ENCODE data around the gene SELENOH.
"Not testable (repeated sequence)": the region's sequence is repeated elsewhere in the genome, so short reads cannot be mapped to it uniquely, and the experiment has no call there.

SELENOH gene

GRCh38 chr11:57741132-57742086 lies at the start of gene SELENOH:
TSS of gene SELENOH (plus strand) at chr11:57741491. CDS start at chr11:57741596, 105 bp downstream.
- DNase-seq (ENCODE audit: low read depth in 2 of 2), result peak; percentile 96 to 98

- no peak for DNase-seq (ENCODE audit: low read depth in 2 of 2)
These were observed 42.4 kb upstream of the SELENOH start for GRCh38 chr11:57698843-57699365.

- no peak for DNase-seq (ENCODE audit: low read depth in 2 of 2)
These were observed 41.5 kb upstream of the SELENOH start for GRCh38 chr11:57699813-57700212.

- no peak for DNase-seq (ENCODE audit: low read depth in 2 of 2)
These were observed 40.9 kb upstream of the SELENOH start for GRCh38 chr11:57700425-57700824.

- DNase-seq (ENCODE audit: low read depth in 2 of 2), result no peak
These were observed 38.0 kb upstream of the SELENOH start for GRCh38 chr11:57703341-57703740.

GRCh38 chr11:57704932-57705331 lies 36.4 kb upstream of the SELENOH start:
- DNase-seq (ENCODE audit: low read depth in 2 of 2), result no peak

GRCh38 chr11:57705432-57705831 lies 35.9 kb upstream of the SELENOH start:
- not testable (repeated sequence) for DNase-seq (ENCODE audit: low read depth in 2 of 2)

GRCh38 chr11:57709802-57710367 lies 31.4 kb upstream of the SELENOH start:
- DNase-seq (ENCODE audit: low read depth in 2 of 2), result no peak

GRCh38 chr11:57711414-57712255 lies 29.7 kb upstream of the SELENOH start, which contains the start of gene MED19:
TSS of gene MED19 (minus strand) at chr11:57712215. CDS start at chr11:57712179, 36 bp downstream.
- peak; percentile 66 for DNase-seq (ENCODE audit: low read depth in 2 of 2)

GRCh38 chr11:57712256-57713150 lies 28.8 kb upstream of the SELENOH start, which contains the start of gene TMX2:
TSS of gene TMX2 (plus strand) at chr11:57712593. CDS start at chr11:57712619, 26 bp downstream.
- peak; percentile 79 to 88 for DNase-seq (ENCODE audit: low read depth in 2 of 2)

- DNase-seq (ENCODE audit: low read depth in 2 of 2), result no peak
These were observed 27.5 kb upstream of the SELENOH start for GRCh38 chr11:57713835-57714234.

GRCh38 chr11:57716726-57717125 lies 24.6 kb upstream of the SELENOH start:
- DNase-seq (ENCODE audit: low read depth in 2 of 2), result not testable (repeated sequence)

- no peak for DNase-seq (ENCODE audit: low read depth in 2 of 2)
These were observed 14.1 kb upstream of the SELENOH start for GRCh38 chr11:57727185-57727584.

GRCh38 chr11:57728829-57729228 lies 12.5 kb upstream of the SELENOH start:
- no peak for DNase-seq (ENCODE audit: low read depth in 2 of 2)

- DNase-seq (ENCODE audit: low read depth in 2 of 2), result no peak
These were observed 11.8 kb upstream of the SELENOH start for GRCh38 chr11:57729479-57729878.

- no peak for DNase-seq (ENCODE audit: low read depth in 2 of 2)
These were observed 8.6 kb upstream of the SELENOH start for GRCh38 chr11:57732661-57733060.

GRCh38 chr11:57735619-57736298 lies 5.5 kb upstream of the SELENOH start:
- no peak for DNase-seq (ENCODE audit: low read depth in 2 of 2)

- no peak for DNase-seq (ENCODE audit: low read depth in 2 of 2)
These were observed 779 bp downstream of the SELENOH start for GRCh38 chr11:57742087-57742452.

GRCh38 chr11:57744357-57744756 lies 3.1 kb downstream of the SELENOH start:
- no peak for DNase-seq (ENCODE audit: low read depth in 2 of 2)

GRCh38 chr11:57745206-57745605 lies 3.9 kb downstream of the SELENOH start:
- DNase-seq (ENCODE audit: low read depth in 2 of 2), result no peak
